ENCODE measurements around the gene HPS6. TPM values are rescaled to one million over a fixed set of nuclear protein-coding genes. Genes with fewer than 3 reads are reported as not detected.

Gene HPS6
- total RNA-seq, 1 experiment from 2014 or later, result 55.3 TPM

DNA sequence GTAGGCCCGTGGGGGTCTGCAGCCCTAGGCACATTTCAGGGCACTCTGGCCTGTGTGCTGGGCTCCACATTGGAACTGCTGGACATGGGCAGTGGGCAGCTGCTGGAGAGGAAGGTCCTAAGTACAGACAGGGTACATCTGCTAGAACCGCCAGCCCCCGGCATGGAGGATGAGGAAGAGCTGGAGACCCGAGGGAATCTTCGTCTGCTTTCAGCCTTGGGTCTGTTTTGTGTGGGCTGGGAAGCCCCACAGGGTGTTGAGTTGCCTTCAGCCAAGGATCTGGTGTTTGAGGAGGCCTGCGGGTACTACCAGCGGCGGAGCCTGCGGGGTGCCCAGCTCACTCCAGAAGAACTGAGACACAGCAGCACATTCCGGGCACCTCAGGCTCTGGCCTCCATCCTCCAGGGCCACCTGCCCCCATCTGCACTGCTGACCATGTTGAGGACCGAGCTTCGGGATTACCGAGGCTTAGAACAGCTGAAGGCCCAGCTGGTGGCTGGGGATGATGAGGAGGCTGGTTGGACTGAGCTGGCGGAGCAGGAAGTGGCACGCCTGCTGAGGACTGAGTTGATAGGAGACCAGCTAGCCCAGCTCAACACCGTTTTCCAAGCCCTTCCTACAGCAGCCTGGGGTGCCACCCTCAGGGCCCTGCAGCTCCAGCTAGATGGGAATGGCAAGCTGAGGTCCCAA, 1.4 kb downstream of the HPS6 start:
- in situ Hi-C loops (cut with HindIII; ENCODE audit: low sequenced_read_pairs), result no loop called here
- peak; percentile 26 for DNase-seq (ENCODE audit: low spot score)

DNA sequence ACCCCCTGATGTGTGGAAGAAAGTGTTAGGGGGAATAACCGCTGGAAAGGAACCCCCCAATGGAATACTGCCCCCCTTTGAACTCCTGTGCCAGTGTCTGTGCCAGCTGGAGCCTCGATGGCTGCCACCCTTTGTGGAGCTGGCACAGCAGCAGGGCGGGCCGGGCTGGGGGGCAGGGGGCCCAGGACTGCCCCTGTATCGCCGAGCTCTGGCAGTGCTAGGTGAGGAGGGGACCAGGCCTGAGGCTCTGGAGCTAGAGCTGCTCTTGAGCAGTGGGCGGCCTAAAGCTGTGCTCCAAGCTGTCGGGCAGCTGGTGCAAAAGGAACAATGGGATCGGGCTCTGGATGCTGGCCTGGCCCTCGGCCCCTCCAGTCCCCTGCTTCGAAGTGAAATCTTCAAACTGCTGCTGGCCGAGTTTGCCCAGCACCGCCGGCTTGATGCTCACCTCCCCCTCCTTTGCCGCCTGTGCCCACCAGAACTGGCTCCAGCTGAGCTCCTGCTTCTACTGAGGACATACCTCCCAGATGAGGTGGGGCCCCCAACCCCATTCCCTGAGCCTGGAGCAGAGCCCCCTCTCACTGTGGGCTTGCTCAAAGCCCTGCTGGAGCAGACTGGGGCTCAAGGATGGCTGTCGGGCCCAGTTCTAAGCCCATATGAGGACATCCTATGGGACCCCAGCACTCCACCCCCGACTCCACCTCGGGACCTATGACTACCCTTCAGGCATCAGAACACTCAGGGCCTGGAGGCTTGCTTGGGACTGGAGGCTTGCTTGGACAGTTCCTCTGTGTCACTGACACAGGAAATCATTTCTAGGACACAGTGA, 2.2 kb downstream of the HPS6 start:
- DNase-seq (ENCODE audit: low spot score), result no peak
- in situ Hi-C loops (cut with HindIII; ENCODE audit: low sequenced_read_pairs), result no loop called here

DNA sequence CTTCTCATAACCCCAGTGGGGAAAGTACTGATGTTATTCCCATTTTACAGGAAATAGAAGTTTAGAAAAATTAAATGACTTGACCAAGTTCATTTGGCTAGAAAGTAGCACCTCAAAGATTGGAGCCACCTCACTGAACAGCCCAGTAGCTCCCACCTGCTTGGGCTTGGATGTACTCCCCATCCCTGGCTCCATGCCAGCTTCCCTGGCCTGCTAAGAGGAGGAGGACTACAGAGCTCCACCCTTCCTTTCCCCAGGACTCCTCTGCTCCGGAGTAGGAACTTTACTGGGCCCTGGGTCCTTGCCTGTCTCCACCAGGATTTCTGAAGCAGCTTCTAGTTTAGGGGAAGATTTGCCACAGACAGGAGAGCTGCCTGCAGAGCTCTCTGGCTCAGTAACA, 3.1 kb downstream of the HPS6 start:
- in situ Hi-C loops (cut with HindIII; ENCODE audit: low sequenced_read_pairs), result no loop called here
- DNase-seq (ENCODE audit: low spot score), result peak; percentile 40

DNA sequence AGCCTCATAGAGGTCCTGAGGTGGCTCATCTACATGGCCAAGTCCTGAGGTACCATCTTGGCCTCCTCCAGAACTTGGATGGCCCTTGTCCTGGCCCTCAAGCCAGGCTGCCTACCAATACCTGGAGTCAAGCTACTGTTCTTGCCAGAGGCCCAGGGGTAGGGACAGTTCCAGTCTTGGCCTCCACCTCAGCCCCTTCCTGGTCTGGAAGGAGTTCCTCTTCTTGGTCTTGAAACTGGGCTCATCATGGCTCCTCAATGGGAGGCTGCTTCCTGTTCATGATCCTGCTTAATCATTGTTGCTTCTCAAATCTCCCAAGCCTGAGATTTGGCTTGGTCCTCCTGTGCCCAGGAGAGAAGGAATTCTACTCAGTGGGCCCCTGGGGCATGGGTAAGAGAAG, 3.9 kb downstream of the HPS6 start:
- DNase-seq (ENCODE audit: low spot score), result no peak
- in situ Hi-C loops (cut with HindIII; ENCODE audit: low sequenced_read_pairs), result no loop called here

DNA sequence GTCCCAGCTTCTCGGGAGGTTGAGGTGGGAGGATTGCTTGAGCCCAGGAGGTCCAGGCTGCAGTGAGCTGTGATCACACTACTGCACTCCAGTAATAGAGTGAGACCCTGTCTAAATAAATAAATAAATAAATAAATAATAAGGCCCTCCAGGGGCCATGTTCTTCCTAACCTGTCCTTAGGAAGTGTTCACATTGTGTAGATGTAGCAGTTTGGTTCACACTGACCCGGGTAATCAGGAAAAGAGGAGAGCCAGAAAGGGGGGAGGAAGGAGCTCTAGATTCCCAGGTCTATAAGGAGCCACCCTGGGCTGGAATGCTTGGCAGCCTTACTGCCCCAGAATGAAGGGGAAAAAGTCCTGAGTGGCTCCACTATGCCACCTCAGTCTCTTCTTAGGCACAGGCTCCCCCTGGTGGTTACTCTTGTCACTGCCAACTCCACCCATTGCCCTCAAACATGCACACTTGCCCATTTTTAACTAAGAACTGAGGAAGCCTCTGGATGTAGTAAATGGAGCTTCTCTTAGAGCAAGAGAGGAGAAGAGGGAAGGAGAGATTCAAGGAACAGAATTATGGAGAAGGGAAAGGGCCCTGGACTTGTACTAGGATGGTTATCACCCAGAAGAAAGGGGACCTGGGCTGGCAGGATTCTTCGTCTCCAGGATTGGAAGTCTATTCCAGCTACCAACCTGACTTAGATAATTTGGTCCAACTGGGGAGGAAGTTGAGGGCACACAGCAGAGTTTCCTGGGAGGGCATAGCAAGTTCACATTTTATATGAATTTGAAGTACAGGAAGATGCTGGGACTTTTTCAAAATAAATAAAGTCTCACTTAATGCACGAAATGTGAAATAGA, 7.8 kb downstream of the HPS6 start:
- DNase-seq (ENCODE audit: low spot score), result peak; percentile 86
- in situ Hi-C loops (cut with HindIII; ENCODE audit: low sequenced_read_pairs), result no loop called here

DNA sequence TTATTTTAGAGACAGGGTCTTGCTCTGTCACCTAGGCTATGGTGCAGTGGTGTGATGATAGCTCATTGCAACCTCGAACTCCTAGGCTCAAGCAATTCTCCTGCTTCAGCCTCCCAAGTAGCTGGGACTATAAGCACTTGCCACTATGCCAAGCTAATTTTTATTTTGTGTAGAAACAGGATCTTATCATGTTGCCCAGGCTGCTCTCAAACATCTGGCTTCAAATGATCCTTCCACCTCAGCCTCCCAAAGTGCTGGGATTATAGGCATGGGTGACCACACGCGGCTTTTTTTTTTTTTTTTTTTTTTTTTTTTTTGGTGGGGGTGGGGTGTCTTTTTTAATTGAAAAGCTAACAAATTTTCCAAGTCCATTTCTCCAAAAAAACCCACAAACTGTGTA, 18.4 kb downstream of the HPS6 start:
- DNase-seq (ENCODE audit: low spot score), result no peak
- in situ Hi-C loops (cut with HindIII; ENCODE audit: low sequenced_read_pairs), result no loop called here

DNA sequence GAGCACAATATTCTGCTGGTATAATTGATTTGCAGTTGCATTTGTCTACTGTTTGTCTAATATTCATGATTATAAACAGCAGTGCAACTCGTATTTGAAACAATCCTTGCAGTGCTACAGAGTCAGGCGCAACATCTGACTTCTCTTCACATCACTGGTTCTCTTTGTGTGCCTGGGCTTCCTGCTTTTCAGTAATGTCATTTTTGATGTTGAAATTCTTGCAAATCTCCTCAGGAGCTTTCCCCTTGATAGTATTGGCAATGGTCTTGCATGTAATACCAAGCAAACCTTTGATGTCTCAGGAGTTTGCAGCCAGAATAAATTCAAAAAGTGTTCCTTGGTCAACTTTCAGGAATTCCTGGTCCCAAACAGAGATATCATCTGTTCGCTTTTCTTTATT, 20.2 kb downstream of the HPS6 start:
- in situ Hi-C loops (cut with HindIII; ENCODE audit: low sequenced_read_pairs), result no loop called here
- DNase-seq (ENCODE audit: low spot score), result no peak

DNA sequence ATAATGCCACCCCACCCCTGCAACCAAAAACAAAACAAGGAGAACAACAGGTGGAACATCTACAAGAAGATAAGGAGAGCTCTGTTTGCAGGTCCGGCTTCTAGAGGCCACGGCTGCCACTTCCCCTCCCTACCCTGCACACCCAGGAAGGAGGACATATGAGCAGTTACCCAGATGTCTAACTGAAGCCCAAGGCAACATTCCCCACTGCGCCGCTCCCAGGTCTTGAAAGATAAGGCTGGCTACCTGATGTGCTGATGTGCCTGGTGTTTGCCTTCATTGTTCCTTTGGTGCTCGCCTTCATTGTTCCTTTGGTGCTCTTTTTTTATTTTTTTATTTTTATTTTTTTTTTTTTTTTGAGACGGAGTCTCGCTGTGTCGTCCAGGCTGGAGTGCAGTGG, 21.0 kb downstream of the HPS6 start:
- in situ Hi-C loops (cut with HindIII; ENCODE audit: low sequenced_read_pairs), result no loop called here
- DNase-seq (ENCODE audit: low spot score), result no peak

DNA sequence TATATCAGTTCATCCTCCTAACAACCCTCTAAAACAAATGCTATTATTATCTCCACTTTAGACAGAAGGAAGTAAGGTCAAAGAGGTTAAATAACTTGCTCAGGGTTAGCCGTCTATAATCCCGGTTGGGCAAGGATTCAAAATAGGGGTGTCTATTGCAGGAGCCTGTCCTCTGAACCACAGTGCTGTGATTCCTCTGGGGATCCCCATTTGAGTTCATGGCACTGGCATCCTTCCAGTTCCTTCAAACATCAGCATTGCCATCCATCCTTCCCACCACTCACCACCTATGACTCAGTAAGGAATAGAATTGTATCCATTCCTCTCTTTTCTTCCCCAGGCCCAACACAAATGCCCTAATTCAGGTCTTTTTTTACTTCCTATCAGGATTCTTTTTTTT, 25.6 kb downstream of the HPS6 start:
- no peak for DNase-seq (ENCODE audit: low spot score)
- in situ Hi-C loops (cut with HindIII; ENCODE audit: low sequenced_read_pairs), result no loop called here

DNA sequence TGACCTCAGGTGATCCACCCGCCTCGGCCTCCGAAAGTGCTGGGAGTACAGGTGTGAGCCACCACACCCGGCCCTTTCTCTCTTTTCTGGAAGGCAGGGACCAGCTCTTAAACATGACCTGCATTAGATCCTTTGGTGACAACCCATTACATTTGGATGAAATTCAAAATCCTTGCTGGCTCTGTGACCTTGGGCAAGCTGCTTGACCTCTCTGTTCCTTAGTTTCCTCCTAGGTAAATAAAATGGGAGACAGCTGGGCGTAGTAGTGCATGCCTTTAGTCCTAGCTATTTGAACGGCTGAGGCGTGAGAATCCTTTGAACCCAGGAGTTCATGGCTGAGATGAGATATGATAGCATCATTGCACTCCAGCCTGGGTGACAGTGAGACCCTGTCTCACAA, 31.3 kb downstream of the HPS6 start:
- DNase-seq (ENCODE audit: low spot score), result no peak
- in situ Hi-C loops (cut with HindIII; ENCODE audit: low sequenced_read_pairs), result no loop called here

DNA sequence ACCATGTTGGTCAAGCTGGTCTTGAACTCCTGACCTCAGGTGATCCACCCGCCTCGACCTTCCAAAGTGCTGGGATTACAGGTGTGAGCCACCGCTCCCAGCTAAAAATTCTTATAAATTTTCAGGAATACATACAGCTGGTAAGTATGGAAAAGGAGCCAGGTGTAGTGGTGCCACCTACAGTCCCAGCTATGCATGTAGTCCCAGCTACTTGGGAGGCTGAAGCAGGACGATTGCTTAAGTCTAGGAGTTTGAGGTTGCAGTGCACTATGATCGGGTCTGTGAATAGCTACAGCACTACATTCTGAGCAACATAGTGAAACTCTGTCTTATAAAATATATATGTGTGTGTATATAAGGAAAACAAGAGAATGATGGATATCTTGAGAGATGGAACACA, 36.0 kb downstream of the HPS6 start:
- no peak for DNase-seq (ENCODE audit: low spot score)
- in situ Hi-C loops (cut with HindIII; ENCODE audit: low sequenced_read_pairs), result no loop called here

DNA sequence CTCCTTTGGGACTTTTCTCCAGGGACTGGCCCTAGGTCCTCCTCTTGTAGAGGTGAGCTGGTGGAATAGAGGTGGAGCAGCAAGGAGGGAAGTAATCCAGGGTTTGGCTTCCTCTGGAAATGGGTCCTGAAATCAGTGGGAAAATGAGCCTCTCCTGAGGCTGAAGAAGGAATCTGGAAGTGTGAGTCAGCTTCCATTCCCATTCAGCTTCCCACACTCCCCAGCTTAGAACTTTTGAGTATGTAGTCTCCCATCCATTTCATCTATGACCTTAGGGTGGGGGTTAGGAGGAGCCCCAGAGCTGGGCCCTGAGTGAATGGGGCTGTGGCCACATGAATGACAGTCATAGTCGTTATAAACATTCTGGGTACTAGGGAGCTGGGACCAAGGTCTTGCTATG, 37.3 kb downstream of the HPS6 start:
- DNase-seq (ENCODE audit: low spot score), result no peak
- in situ Hi-C loops (cut with HindIII; ENCODE audit: low sequenced_read_pairs), result no loop called here

DNA sequence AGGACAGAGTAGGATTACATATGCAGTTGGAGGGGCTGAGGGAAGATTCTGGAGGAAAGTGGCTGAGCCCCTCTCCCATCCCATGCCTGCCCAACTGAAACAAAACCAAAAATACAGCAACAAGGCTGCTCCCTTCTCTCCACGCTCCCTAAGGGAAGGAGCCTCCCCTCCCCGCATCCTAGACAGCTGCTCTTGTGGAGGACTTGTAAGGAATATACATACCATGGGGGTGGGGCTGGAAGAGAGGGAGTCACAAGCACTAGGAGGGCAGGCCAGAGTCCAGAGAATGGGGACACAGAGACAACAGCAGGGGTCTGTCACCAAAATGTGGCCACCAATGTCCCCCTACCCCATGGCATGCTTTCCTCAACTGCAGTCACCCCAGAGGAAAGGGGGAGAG, 41.8 kb downstream of the HPS6 start:
- in situ Hi-C loops (cut with HindIII; ENCODE audit: low sequenced_read_pairs), result no loop called here
- no peak for DNase-seq (ENCODE audit: low spot score)

DNA sequence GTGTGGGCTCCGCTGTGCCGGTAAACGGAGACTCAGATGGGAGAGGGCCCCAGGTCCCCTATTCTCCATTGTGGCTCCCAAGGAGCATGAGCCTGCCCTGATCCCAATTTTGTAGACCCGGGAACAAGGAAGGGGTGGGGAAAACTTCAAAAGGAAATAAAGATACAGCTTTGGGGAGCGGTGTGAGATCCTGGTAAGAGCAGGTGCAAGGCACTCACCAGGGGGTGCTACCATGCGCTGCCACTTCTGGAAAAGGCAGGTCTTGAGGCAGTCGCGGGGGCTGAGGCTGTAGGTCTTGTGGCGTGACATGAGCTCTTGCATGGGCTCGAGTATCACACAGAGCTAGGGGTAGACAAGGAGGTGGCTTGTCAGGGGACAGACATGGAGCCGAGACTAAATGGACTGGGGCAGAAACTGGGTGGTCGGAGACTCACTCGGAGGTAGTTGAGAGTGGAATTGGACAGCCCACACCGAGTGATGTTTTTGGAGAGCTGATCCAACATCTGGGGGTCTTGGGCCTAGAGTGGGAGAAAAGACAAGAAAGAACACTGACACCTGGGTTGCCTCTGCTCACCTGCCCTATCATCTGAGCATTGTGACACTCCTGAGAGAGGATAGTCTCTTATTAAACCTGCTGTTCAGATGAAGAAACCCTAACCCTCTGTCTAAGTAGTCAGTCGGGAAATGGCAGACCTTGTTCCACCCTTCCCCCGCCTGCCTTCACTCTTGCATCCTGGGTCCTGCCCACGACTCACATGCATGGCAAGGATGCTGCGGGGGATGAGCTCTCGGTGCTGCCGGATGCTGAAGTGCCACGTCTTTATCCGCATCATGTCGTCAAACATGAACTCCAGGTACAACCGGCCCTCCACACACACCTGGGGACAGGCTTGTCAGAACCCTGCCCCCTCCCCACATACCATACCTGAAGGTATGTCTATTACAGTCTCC, 44.3 kb downstream of the HPS6 start:
- in situ Hi-C loops (cut with HindIII; ENCODE audit: low sequenced_read_pairs), result no loop called here
- no peak for DNase-seq (ENCODE audit: low spot score)

DNA sequence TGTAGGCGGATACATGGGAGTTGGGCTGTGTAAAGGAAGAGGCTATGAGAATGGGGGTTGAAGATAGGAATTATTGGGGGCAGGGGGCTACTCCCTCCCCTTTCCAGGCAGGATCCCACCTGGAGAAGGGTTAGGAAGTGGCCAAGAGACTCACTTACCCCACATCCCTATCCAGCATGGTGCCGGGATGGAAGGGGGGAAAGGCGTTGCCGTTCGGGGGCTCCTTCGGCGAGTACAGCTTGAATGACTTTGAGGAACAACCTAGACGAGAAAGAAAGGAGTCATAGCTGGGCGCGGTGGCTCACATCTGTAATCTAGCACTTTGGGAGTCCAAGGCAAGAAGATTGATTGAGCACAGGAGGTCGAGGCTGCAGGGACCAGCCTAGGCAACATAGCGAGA, 46.1 kb downstream of the HPS6 start:
- in situ Hi-C loops (cut with HindIII; ENCODE audit: low sequenced_read_pairs), result no loop called here
- DNase-seq (ENCODE audit: low spot score), result no peak

DNA sequence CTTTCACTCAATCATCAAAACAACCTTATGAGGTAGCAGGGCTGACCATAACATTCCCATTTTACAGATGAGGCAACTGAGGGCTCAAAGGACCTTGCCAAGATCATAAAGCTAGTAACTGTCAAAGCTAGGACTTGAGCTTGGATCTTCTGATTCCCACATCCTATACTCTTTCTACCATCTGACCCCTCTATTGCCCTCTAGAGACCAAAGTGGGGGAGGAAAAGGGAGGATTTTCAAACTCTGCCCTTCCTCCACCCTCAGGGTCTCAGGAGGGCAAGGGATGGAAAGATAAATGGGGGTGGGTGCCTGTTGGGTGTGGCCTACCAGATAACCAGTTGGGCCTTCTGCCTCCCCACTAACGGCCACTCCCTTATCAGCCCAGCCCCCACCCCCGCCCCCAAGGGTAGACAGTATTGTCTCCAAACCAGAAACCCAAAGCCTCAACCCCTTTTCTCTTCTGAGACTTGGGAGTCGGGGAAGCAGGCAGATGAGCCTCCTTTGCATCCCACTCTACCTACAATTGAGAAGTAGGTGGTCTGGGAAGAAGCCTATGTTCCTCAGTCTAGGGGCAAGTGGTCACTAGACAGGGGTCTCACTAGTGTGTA, 47.2 kb downstream of the HPS6 start:
- in situ Hi-C loops (cut with HindIII; ENCODE audit: low sequenced_read_pairs), result no loop called here
- DNase-seq (ENCODE audit: low spot score), result no peak

DNA sequence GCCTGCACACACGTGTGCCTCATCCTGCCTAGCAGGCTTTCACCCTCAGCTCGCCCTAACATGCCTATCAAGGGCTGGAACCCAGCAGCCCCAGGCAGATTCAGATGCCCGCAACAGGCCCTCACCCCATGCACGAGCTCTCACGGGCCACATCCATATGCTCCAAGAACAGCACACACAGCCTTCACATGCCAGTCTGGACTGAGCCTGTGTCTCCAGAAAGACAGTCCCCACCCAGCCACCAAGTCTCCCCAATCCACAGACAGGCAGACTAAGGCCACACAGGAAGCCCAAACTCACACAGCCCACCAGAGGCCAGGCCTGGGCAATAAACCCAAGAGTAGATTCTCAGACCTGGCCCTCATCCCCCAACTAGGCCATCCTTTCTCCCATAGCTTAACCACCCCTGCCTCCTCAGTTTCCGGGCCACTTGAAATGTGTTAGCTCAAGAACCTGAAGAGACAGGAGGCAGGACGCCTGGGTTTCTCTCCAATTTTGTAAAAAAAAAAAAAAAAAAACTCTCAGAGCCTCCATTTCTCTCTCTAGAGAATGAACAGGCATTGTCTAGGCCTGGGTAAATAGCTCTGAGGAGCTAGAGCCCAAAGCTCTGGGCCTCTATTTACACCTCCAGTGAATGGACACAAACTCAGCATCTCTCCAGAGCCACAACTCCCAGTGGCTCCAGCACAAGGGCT, 48.3 kb downstream of the HPS6 start:
- in situ Hi-C loops (cut with HindIII; ENCODE audit: low sequenced_read_pairs), result no loop called here
- DNase-seq (ENCODE audit: low spot score), result no peak

Data from G401 (cell line).